Measurements from ENCODE around the gene CDK9. TPM values are rescaled to one million over a fixed set of nuclear protein-coding genes. Genes with fewer than 3 reads are reported as not detected.
A peak's percentile ranks its signal among the peaks of the same experiment; 100 is the strongest.

Gene CDK9
- total RNA-seq, 3 donors from 2014 or later = 60.0 to 70.4 (median 63.9) TPM

- Histone ChIP-seq H3K27me3 (no peaks in the 10 kb centered on the region), H3K36me3 (no peaks in the 10 kb centered on the region), H3K27ac (peak overlapping the region; percentile 45 to 61), H3K4me1 (peaks cover 2 to 12% of the 10 kb centered on the region in 2 donors), H3K9me3 (no peaks in the 10 kb centered on the region), H3K4me3 (no peak overlapping the region)
- intact Hi-C loops (cut with DNase I; ENCODE audit: low total_unique reads) = no loop called here
- no peak for DNase-seq (ENCODE audit: low spot score in 2 of 2)
- no peak for TF ChIP-seq CTCF (IDR thresholded peaks at IDR 0.05)
- peak in 2 of 3 donors; percentile 22 to 30 for TF ChIP-seq POLR2AphosphoS5 (IDR thresholded peaks at IDR 0.05)
Observed at GRCh38 chr9:127796225-127796813, 10.5 kb downstream of the CDK9 start.

- H3K4me3 ChIP-seq = no peak overlapping the region
- no peaks in the 10 kb centered on the region for H3K9me3 ChIP-seq
- peak overlapping the region; percentile 45 to 61 for H3K27ac ChIP-seq
- no peak for DNase-seq (ENCODE audit: low spot score in 2 of 2)
- no peaks in the 10 kb centered on the region for H3K27me3 ChIP-seq
- H3K4me1 ChIP-seq = peaks cover 2 to 12% of the 10 kb centered on the region in 2 donors
- TF ChIP-seq POLR2AphosphoS5 (IDR thresholded peaks at IDR 0.05) (no peak), CTCF (IDR thresholded peaks at IDR 0.05) (no peak), POLR2A (IDR thresholded peaks at IDR 0.05) (no peak)
- intact Hi-C loops (cut with DNase I; ENCODE audit: low total_unique reads) = no loop called here
- no peaks in the 10 kb centered on the region for H3K36me3 ChIP-seq
Observed at GRCh38 chr9:127796852-127797370, 11.1 kb downstream of the CDK9 start.

GRCh38 chr9:127801955-127802575, 16.2 kb downstream of the CDK9 start:
- Histone ChIP-seq H3K27me3 (no peaks in the 10 kb centered on the region), H3K9me3 (no peaks in the 10 kb centered on the region), H3K36me3 (peaks cover under 1% of the 10 kb centered on the region), H3K4me3 (peak overlapping the region; percentile 66 to 77 (median 73)), H3K27ac (peak overlapping the region; percentile 92 to 96), H3K4me1 (peaks cover 9 to 15% of the 10 kb centered on the region in 2 donors)
- no peak for DNase-seq (ENCODE audit: low spot score in 2 of 2)
- peak in 1 of 3 donors; percentile 20 for TF ChIP-seq POLR2AphosphoS5 (IDR thresholded peaks at IDR 0.05)
- TF ChIP-seq CTCF (IDR thresholded peaks at IDR 0.05) = peak in 2 of 3 donors; percentile 25 to 36
- no peak for TF ChIP-seq POLR2A (IDR thresholded peaks at IDR 0.05)
- intact Hi-C loops (cut with DNase I; ENCODE audit: low total_unique reads) = no loop called here

GRCh38 chr9:127802576-127803443, 17.0 kb downstream of the CDK9 start, which contains the start of gene FPGS:
FPGS (plus strand) TSS chr9:127802882; CDS start chr9:127802925, 43 bp downstream.
- H3K4me3 ChIP-seq = peak within 1 kb of the TSS; percentile 66 to 77 (median 73)
- TF ChIP-seq POLR2A (IDR thresholded peaks at IDR 0.05) = no peak
- TF ChIP-seq CTCF (IDR thresholded peaks at IDR 0.05) = no peak
- TF ChIP-seq POLR2AphosphoS5 (IDR thresholded peaks at IDR 0.05) = peak; percentile 49 to 85 (median 62)
- no peaks in the 10 kb centered on the region for H3K27me3 ChIP-seq
- intact Hi-C loops (cut with DNase I; ENCODE audit: low total_unique reads) = no loop called here
- no peaks in the 10 kb centered on the region for H3K9me3 ChIP-seq
- peaks cover 9 to 10% of the 10 kb centered on the region in 2 donors for H3K4me1 ChIP-seq
- H3K27ac ChIP-seq = peak within 1 kb of the TSS; percentile 92 to 96
- peaks cover 4% of the 10 kb centered on the region for H3K36me3 ChIP-seq
- peak; percentile 79 for DNase-seq (ENCODE audit: low spot score in 2 of 2)

Data from breast epithelium (tissue), 4 donors.